COLO668 (cell line): ENCODE results near the gene XIRP1.
"Not testable (repeated sequence)": the region's sequence is repeated elsewhere in the genome, so short reads cannot be mapped to it uniquely, and the experiment has no call there.

ENCODE experiments used
- DNase-seq: peaks from one replicate; lab custom pipeline; 2025; ENCODE audit not compliant: unreplicated experiment; lab: John Stamatoyannopoulos, UW

Gene XIRP1

DNA sequence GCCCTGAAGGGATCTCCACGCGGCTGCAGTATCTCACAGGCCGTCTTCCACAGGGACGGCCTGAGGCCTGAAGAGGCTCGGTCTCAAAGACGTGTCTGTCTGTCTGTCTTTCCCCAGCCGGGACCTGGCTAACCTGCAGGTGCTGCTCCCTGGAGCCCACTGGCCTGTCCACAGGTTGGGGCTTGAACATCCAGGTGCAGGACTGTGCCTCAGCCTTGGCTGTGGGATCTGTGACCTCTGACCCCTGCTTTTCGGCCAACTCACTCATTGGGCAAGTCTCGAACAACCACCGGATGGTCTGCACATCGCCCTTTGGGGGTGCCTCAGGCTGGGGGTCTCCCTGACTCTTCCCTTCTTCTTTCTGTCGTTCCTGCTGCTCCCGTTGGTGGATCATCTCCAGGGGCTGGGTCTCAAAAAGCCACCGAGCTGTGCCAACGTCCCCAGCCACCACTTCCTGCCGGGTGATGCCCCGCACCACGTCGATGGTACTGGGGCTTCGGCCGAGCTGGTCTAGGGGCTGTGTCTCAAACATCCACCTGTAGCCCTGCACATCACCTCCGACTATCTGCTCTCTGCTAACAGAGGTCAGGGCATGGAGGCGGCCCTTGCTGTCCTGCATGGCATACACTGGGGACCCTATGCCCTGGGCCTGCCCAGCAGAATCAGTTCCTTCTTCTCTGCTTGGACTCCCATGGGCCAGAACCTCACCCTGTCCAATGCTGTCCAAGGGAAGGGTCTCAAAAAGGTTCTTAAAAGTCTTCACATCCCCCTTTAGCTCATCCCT, 4.8 kb downstream of the XIRP1 start:
- no peak for DNase-seq

DNA sequence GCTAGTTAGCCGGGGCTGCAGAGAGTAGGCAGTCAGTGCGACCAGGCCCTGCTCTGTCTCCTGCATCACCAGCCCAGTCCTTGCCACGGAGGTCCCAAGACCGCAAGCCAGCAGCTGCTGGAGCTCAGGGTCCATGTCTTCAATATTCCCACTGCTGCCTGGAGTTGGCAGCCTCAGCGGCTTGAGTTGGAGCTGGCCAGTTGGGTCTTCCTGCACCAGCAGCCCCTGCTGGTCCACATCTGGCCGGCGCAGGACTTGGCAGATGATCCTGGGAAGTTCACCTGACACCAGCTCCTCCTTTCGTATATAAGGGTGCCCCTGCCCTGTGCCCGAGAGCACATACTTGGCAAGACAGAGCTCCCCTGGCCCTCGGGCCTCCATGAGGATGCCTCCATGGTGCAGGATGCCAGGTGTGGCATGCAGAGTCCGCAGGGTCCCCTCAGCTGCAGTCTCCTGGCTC, 5.7 kb downstream of the XIRP1 start:
- DNase-seq: no peak

DNA sequence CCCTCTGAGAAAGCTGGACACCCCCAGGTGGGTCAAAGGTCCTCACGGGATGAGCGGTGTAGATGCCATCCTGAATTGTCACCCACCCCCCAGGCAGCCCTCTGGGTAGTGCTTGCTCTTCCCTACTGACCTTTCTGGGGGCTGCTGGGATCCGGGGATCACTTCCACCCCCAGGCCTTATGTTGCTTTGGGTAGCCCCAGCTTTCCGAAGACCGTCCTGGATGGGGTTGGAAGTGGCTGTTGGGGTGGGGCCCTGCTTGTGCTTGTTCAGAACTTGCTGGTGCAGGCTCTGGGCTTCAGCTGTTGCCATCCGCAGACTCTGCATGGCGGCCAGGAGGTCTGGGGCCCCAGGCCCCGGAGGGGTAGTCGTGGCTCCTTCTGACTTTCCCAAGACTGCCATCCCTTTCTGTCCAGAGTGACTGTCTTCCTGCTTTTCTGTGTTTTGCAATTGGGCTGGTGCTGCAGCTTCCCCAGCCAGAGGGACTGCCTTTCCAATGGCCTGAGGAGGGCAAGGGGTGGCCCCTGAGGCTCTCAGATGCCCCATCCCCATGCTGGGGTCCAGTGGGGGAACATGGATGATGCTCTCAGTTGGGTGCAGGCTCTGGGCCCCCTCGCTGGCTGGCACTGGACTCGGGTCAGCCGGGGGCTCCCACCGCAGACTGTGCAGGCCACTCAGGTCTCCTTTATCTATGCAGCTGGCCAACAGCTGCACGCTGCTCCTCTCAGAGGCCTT, 6.3 kb downstream of the XIRP1 start:
- DNase-seq: no peak

- no peak for DNase-seq
Observed at GRCh38 chr3:39185326-39185958, 7.0 kb downstream of the XIRP1 start.

DNA sequence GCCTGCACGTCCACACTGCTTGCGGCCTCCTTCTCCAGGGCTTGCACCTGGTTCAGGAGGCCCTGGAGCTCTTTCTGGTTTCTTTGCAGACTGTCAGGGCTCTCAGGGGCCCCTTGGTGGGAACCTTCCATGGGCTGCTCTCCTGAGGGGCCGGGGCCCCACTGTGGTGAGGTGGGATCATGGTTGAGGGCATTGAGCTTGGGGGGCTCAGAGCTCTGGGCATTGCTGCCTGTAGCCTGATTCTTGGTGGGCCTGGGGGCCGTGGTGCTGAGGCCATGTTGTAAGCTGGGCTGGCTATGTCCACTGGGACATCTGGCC, 7.5 kb downstream of the XIRP1 start:
- no peak for DNase-seq

GRCh38 chr3:39184081-39184967, 8.1 kb downstream of the XIRP1 start:
- DNase-seq: no peak

DNA sequence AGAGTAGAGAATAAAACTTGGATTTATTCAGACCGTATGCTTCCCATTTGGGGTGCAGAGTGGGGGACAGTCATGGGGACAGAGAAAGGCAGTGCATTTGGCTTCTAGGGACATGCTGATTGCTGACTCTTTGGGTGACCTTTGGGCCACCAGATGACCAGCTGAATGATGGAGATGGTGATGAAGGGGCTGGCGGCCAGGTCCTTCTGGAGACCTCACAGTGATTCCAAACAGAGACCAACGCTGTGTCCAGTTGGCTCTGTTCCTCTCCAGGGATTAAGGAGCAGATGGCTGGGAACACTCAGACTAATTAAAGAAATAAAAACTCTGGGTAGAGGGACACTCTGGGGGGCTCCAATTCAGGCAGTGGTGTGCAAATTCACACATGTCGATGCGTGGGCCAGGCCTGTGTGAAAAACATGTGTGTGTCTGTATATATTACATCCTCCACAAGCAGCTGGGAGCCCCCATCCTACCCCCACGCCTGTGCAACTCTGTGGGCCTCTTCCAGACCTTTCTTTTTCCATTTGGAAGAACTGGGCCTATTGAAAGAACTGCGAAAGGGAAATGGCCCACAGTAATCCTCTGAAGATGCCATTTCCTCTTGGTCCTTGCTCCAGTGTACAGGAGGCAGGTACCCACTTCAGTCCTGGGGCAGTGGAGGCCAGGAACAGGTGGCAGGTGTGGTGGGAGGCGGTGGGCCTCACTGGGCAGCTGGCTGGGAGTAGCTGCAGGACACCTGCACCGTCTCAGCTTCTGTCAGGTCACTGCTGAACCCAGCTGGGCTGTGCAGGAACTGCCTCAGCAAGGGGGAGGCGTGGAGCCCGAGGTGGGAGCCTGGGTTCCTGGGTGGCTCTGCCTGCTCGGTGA, 8.9 kb downstream of the XIRP1 start:
- peak; percentile 29 for DNase-seq

DNA sequence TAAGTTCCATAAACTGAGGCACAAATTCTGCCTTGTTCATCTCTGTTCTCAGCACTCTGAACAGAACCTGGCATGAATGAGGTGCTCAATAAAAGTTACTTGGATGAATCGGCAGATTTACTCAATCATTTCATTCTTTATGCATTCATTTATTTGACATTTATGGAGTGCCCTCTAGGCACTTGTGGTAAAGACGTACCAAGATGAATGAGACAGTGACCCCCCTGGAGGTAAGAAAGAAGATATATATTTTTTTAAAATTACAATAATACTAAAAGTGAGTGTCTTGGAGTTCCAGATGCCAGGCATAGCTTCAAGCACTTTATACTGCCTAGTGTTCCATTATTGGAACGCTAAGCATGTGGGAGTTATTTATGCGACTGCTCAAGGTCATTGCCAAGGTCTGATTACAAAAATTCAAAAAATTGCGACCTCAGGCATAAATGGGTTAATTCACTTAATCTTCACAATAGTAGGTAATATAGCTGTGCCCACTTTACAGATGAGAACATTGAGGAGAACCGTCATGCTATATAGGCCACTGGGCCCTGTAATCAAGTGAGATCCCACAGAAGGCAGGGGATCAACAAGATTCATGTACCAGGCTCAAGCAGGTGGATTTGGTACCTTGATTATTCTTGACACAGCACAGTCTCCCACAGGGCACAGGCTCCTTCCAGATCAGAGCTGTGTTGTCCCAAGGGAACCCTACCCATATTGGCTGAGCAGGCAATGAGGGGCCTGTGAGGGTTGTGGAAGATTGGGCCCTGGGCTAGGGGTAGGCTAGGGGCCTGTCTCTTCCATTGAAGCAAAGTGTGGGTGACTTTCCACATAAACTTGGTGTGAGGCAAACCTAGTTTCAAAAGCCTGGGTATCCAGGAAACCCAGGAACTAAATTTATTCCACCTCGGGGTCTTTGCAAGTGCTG, 10.7 kb downstream of the XIRP1 start:
- no peak for DNase-seq

DNA sequence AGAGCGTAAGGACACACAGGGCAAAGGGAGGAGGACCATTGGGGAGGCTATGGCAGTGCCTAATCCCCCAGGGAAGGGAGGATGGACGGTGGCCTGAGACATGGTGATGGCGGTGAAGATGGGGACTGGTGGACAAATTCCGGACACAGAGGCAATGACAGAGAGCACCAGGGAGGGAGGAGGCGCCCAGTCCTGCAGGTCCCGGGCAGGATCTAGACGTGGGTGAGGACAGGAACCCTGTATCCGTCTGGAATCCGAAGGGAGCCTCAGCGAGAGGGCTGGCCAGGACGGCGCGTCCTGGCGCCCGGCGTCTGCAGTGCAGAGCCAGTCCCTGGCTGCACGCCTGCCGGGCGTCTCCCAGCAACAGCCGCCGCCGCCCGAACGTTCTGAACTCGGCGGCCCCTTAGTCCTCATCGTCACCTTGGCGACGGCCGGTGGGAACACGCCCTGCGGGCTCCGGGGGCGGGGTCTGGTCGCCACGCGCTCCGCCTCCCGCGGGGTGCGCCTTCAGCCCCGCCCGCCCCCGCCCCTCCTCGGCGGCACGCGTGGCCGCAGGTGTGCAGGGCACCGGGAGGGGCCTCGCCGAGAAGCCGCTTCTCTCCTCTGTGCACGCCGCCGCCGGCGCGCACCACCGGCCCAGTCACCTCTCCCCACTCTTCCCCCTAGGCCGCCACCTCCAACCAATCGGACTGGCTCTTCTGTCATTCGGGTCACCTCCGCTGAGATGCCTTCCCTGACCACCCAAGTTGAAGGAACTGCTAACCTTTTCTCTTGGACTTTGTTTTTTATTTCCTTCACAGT, 11.6 kb downstream of the XIRP1 start:
- DNase-seq: peak; percentile 95

- DNase-seq: no peak
Observed at GRCh38 chr3:39180183-39180545, 12.2 kb downstream of the XIRP1 start.

DNA sequence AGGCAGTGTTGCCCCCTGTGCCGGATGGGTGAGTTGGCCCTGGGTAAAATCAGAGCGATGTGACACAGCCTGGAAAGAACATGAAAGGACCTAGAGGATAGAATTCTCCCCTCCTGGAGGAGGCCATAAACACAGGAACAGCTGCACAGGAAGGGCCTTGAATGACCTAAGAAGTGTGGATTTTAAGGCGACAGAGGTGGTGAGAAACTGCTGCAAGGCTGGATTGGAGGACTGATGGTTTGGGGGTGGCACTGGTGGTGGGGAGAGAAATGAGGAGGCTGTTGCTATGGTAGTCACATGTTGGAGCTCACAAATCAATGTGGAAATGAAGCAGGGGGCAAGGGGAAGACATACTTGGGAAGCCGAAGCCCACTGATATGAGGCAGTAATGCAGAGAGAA, 13.8 kb downstream of the XIRP1 start:
- DNase-seq: no peak

GRCh38 chr3:39177708-39178332, 14.6 kb downstream of the XIRP1 start:
- DNase-seq: peak; percentile 54

GRCh38 chr3:39176025-39176714, 16.2 kb downstream of the XIRP1 start:
- no peak for DNase-seq

GRCh38 chr3:39173318-39174125, 18.9 kb downstream of the XIRP1 start:
- no peak for DNase-seq

DNA sequence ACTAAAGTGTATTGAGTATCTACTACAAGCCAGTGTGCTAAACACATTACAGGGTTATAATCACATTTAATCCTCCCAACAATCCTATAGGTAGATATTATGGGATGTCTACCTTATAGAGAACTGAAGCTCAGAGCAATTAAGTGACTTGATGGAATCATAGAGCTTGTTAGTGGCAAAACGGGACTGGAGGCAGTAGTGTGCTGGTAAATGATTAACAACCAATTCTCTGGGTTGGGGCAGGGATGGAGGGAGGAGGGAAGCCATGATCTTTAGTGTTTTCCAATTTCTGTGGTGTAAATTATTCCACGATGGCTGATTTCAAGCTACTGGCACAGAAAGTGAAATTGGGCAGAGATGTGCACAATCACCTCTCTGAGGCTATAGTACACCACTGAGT, 20.5 kb downstream of the XIRP1 start:
- DNase-seq: no peak

DNA sequence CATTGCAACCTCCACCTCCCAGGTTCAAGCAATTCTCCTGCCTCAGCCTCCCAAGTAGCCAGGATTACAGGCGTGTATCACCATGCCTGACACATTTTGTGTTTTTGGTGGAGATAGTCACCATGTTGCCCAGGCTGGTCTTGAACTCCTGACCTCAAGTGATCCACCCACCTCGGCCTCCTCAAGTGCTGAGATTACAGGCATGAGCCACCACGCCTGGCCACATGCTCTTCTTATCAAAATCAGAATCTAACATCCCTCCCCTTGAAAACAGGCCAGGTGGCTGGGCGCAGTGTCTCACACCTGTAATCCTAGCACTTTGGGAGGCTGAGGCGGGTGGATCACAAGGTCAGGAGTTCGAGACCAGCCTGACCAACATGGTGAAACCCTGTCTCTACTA, 21.5 kb downstream of the XIRP1 start:
- DNase-seq: not testable (repeated sequence)

GRCh38 chr3:39170461-39170860, 21.9 kb downstream of the XIRP1 start:
- DNase-seq: no peak
